ENCODE measurements around the gene EIF5A. TPM values are rescaled to one million over a fixed set of nuclear protein-coding genes. Genes with fewer than 3 reads are reported as not detected.

Gene EIF5A
- total RNA-seq, 1 experiment from 2014 or later: 1,140 TPM

GRCh38 chr17:7262935-7263800 lies 44.3 kb upstream of the EIF5A start:
- POLR2A ChIA-PET (ENCODE audit: unreplicated experiment): no interaction called here
- H3K4me2 ChIP-seq (ENCODE audit: low read length): peak overlapping the region; percentile 96
- CTCF ChIA-PET: no interaction called here

DNA sequence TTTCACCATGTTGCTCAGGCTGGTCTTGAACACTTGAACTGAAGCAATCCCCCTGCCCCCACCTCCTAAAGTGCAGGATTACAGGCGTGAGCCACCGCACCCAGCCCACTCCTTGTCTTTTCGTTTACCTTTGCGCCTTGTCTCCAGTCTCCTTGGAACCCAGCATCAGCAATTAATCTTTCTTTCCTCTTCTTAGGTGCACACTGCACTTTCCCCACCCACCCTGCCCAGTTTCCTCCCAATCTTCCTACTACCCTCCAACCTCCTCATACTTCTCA lies 43.7 kb upstream of the EIF5A start:
- Histone ChIP-seq H3K27ac (ENCODE audit: low read length) (peak overlapping the region; percentile 93), H3K79me2 (ENCODE audit: low read length) (peaks cover 40% of the 10 kb centered on the region), H3K4me1 (ENCODE audit: insufficient read depth, low read length) (peaks cover 27% of the 10 kb centered on the region), H3K9ac (ENCODE audit: low read length) (peak overlapping the region; percentile 93), H3F3A (ENCODE audit: low read length, unreplicated experiment) (no peaks in the 10 kb centered on the region), H4K20me1 (ENCODE audit: low read length) (peaks cover 14% of the 10 kb centered on the region; the same call in 1 of the 2 replicates), H3K4me2 (ENCODE audit: low read length) (peak overlapping the region; percentile 96), H3K4me3 (ENCODE audit: low read length) (peak overlapping the region; percentile 97), H3K9me2 (replicated peaks; ENCODE audit: low read length) (no peaks in the 10 kb centered on the region), H3K36me3 (ENCODE audit: low read depth, low read length) (peaks cover 4% of the 10 kb centered on the region; the same call in 1 of the 2 replicates), H3K27me3 (ENCODE audit: low read length) (no peaks in the 10 kb centered on the region), H3K9me3 (ENCODE audit: low read length) (no peaks in the 10 kb centered on the region), H2AFZ (ENCODE audit: low read length) (peak overlapping the region; percentile 65; the same call in 1 of the 2 replicates)
- DNase-seq: no peak
- ATAC-seq: no peak
- ChIA-PET POLR2A (ENCODE audit: unreplicated experiment) (interaction anchor here (0.6 kb wide), 2 partner anchors 42 to 140 kb away, joined by 3 to 4 read pairs; partner anchors contain the start of gene TMEM256), CTCF (interaction anchor here (0.5 kb wide), 1 partner anchor 80 kb away, joined by 4 read pairs; no protein-coding TSS in a partner anchor)
- TF ChIP-seq EZH2 (IDR thresholded peaks at IDR 0.05; ENCODE audit: low read length, unreplicated experiment): no peak
- TF ChIP-seq CTCF (conservative IDR thresholded peaks at IDR 0.05; ENCODE audit: low read depth, low read length): no peak
- no peak for TF ChIP-seq EZH2phosphoT487 (IDR thresholded peaks at IDR 0.05; ENCODE audit: borderline replicate concordance, low read length)
- intact Hi-C loops (cut with micrococcal nuclease): loop anchor here (2.0 to 5.0 kb wide), 2 partner anchors 17 to 219 kb away; partner anchors contain the start of genes POLR2A, SLC2A4 and SLC35G6
- BruUV-seq (replicated peaks): no TSS peak

More at GRCh38 chr17:7262935-7263800, 44.3 kb upstream of the EIF5A start:
- H2AFZ ChIP-seq (ENCODE audit: low read length): peak overlapping the region; percentile 65
- peaks cover 4% of the 10 kb centered on the region; the same call in 1 of the 2 replicates for H3K36me3 ChIP-seq (ENCODE audit: low read depth, low read length)
- H3F3A ChIP-seq (ENCODE audit: low read length, unreplicated experiment): no peaks in the 10 kb centered on the region
- H3K9ac ChIP-seq (ENCODE audit: low read length): peak overlapping the region; percentile 93
- H4K20me1 ChIP-seq (ENCODE audit: low read length): peaks cover 14% of the 10 kb centered on the region; the same call in 1 of the 2 replicates
- H3K4me1 ChIP-seq (ENCODE audit: insufficient read depth, low read length): peaks cover 27% of the 10 kb centered on the region
- peak overlapping the region; percentile 97 for H3K4me3 ChIP-seq (ENCODE audit: low read length)
- H3K79me2 ChIP-seq (ENCODE audit: low read length): peaks cover 45% of the 10 kb centered on the region
- peak; percentile 33 for ATAC-seq
- DNase-seq: peak; percentile 69
- BruUV-seq (replicated peaks): TSS peak; percentile 38
- H3K27ac ChIP-seq (ENCODE audit: low read length): peak overlapping the region; percentile 93
- H3K9me3 ChIP-seq (ENCODE audit: low read length): no peaks in the 10 kb centered on the region
- no peaks in the 10 kb centered on the region for H3K27me3 ChIP-seq (ENCODE audit: low read length)
- no peak for TF ChIP-seq EZH2 (IDR thresholded peaks at IDR 0.05; ENCODE audit: low read length, unreplicated experiment)
- TF ChIP-seq CTCF (conservative IDR thresholded peaks at IDR 0.05; ENCODE audit: low read depth, low read length): no peak
- TF ChIP-seq EZH2phosphoT487 (IDR thresholded peaks at IDR 0.05; ENCODE audit: borderline replicate concordance, low read length): no peak
- intact Hi-C loops (cut with micrococcal nuclease): loop anchor here (1.0 to 5.0 kb wide), 2 partner anchors 11 to 219 kb away; partner anchors contain the start of genes ELP5, POLR2A and SLC35G6
- no peaks in the 10 kb centered on the region for H3K9me2 ChIP-seq (replicated peaks; ENCODE audit: low read length)
